AG04449 (cell line): ENCODE measurements around the gene KCNQ1.

Source experiments
- CTCF ChIA-PET: fragments of 350-600 bp; formaldehyde crosslinking; extraction: SDS; loops from one replicate; lab custom pipeline; 2021; ENCODE audit warnings: antibody characterized with exemption; lab: Yijun Ruan, JAX
- POLR2A ChIA-PET: fragments of 400-600, 350-600 bp; formaldehyde crosslinking; extraction: SDS; loops from one replicate; lab custom pipeline; 2020; ENCODE audit warnings: antibody characterized with exemption, inconsistent platforms; lab: Yijun Ruan, JAX
- DNase-seq: peaks from one replicate; pipeline ENCODE4 v3.0.0-alpha.2; 2010; ENCODE audit warnings: low read depth, low spot score
- H3K4me3 ChIP-seq: 2 replicates; pipeline ENCODE4 v1.5.1; 2011; ENCODE audit warnings: low read depth, mild to moderate bottlenecking, control low read depth, low read length
- CTCF ChIP-seq: IDR thresholded peaks from one replicate; pipeline ENCODE4 v1.5.1; 2011; ENCODE audit warnings: mild to moderate bottlenecking, moderate library complexity, low read length, control low read depth, inconsistent platforms; ENCODE audit not compliant: insufficient read depth; ENCODE audit errors: missing control alignments

The KCNQ1 gene

GRCh38 chr11:2853997-2854560, 409.3 kb downstream of the KCNQ1 start:
- no peak overlapping the region for H3K4me3 ChIP-seq
- ChIA-PET POLR2A (interaction anchor here (1.1 kb wide), 1 partner anchor 28 kb away, joined by 3 read pairs; no protein-coding TSS in a partner anchor), CTCF (no interaction called here)
- DNase-seq, result no peak
- no peak for TF ChIP-seq CTCF

GRCh38 chr11:2855162-2855561, 410.4 kb downstream of the KCNQ1 start:
- H3K4me3 ChIP-seq, result no peak overlapping the region
- CTCF ChIA-PET, result no interaction called here
- no peak for DNase-seq
- POLR2A ChIA-PET, result no interaction called here
- no peak for TF ChIP-seq CTCF

- POLR2A ChIA-PET, result no interaction called here
- no peak for TF ChIP-seq CTCF
- H3K4me3 ChIP-seq, result no peak overlapping the region
- CTCF ChIA-PET, result no interaction called here
- DNase-seq, result no peak
Observed at GRCh38 chr11:2857276-2857675, 412.5 kb downstream of the KCNQ1 start.

- TF ChIP-seq CTCF, result no peak
- H3K4me3 ChIP-seq, result no peak overlapping the region
- DNase-seq, result no peak
- POLR2A ChIA-PET, result no interaction called here
- CTCF ChIA-PET, result no interaction called here
Observed at GRCh38 chr11:2857918-2858317, 413.1 kb downstream of the KCNQ1 start.

- no peak overlapping the region for H3K4me3 ChIP-seq
- POLR2A ChIA-PET, result no interaction called here
- no peak for TF ChIP-seq CTCF
- no peak for DNase-seq
- CTCF ChIA-PET, result no interaction called here
Observed at GRCh38 chr11:2858995-2859698, 414.3 kb downstream of the KCNQ1 start.

GRCh38 chr11:2859699-2860037, 414.9 kb downstream of the KCNQ1 start:
- no peak for TF ChIP-seq CTCF
- no peak for DNase-seq
- ChIA-PET POLR2A (no interaction called here), CTCF (no interaction called here)
- H3K4me3 ChIP-seq, result no peak overlapping the region
